Heart right ventricle (tissue), 16 donors: ENCODE results near the gene L3MBTL4. TPM values are rescaled to one million over a fixed set of nuclear protein-coding genes. Genes with fewer than 3 reads are reported as not detected.

Source experiments
- ATAC-seq, 8 donors: fragments of 200-7000 bp; cut with Tn5 transposase; one replicate each; pipeline ENCODE4 v1.9.1; 2020; ENCODE audit warnings: mild to moderate bottlenecking in 8 of 8, moderate library complexity in 8 of 8, moderate number of reproducible peaks in 1 of 8
- DNase-seq, 2 donors: peaks; one replicate each; pipeline ENCODE4 v3.0.0-alpha.2; 2020
- H3K27ac ChIP-seq, 10 donors: fragments of 200-600 bp; sonication (generic) in 2 of 10; one replicate each; pipeline versions ENCODE4 v1.5.0 to v1.8.0; 2020 to 2022; ENCODE audit warnings: mild to moderate bottlenecking in 3 of 10
- H3K27me3 ChIP-seq, 7 donors: fragments of 200-600 bp; one replicate each; pipeline ENCODE4 v1.8.0; 2021 to 2022; ENCODE audit warnings: mild to moderate bottlenecking in 2 of 7
- H3K36me3 ChIP-seq, 9 donors: fragments of 200-600 bp; sonication (generic) in 1 of 9; one replicate each; pipeline versions ENCODE4 v1.5.0 to v1.8.0; 2020 to 2022; ENCODE audit warnings: mild to moderate bottlenecking in 2 of 9
- H3K4me1 ChIP-seq, 9 donors: fragments of 200-600 bp; sonication (generic) in 1 of 9; one replicate each; pipeline versions ENCODE4 v1.5.0 to v1.8.0; 2020 to 2022; ENCODE audit warnings: mild to moderate bottlenecking in 4 of 9
- H3K4me3 ChIP-seq, 10 donors: fragments of 200-600 bp; sonication (generic) in 2 of 10; one replicate each; pipeline versions ENCODE4 v1.5.0 to v1.8.0; 2020 to 2022; ENCODE audit warnings: mild to moderate bottlenecking in 7 of 10, moderate library complexity in 2 of 10
- H3K9me3 ChIP-seq, 11 donors: fragments of 200-600 bp in 10 of 11; sonication (generic) in 2 of 11; one replicate each; pipeline versions ENCODE4 v1.5.0 to v1.8.0; 2013 to 2022; ENCODE audit warnings: mild to moderate bottlenecking in 2 of 11, control low read depth in 1 of 11, moderate library complexity in 1 of 11
- CTCF ChIP-seq, 9 donors: fragments of 200-600 bp; sonication (generic) in 2 of 9; IDR thresholded peaks; one replicate each; pipeline versions ENCODE4 v1.5.0 to v1.8.0; 2021 to 2022; ENCODE audit warnings: antibody characterized with exemption in 9 of 9, mild to moderate bottlenecking in 5 of 9, moderate library complexity in 1 of 9
- WGBS, 2 donors: extraction: QIAGEN DNeasy Blood & Tissue Kit; methylation state at CpG; one replicate each; pipeline ENCODE4 v1.1.7; 2013; ENCODE audit warnings: inconsistent platforms in 1 of 2; 5-methylcytosine and 5-hydroxymethylcytosine counted together
- intact Hi-C, 10 donors: fragments of 100-400 bp; cut with DNase I; formaldehyde crosslinking; loops; one replicate each; pipeline versions ENCODE4 v1.11.1 to v1.14.2; 2022
- polyA plus RNA-seq, 2 donors: library from polyadenylated mRNA; stranded (reverse); fragments of 200-250 nt; gene quantifications; one replicate each; pipeline ENCODE4 v1.2.3, GENCODE V29; 2013
- total RNA-seq, 10 donors: library from RNA; stranded (reverse); fragmentation: NEBNext Ultra II Directional in 3 of 10; extraction: Animal tissue kit (Norgen Biotek cat#: 25700) in 3 of 10; gene quantifications; one replicate each; pipeline versions ENCODE4 v1.2.1 to v1.2.4, GENCODE V29; 2021 to 2023
- donor health status: Arrhythmogenic right ventricular cardiomyopathy.
- donor health status: ischemic (EF 13 %, LVEDD 7.1; RV severe dilation, severe dysfunction).
- donor health status: healthy with polysubstance abuse.
- donor health status: DM: no; HTN: yes; CAD: no.
- donor health status: DM: no; HTN: no; CAD: no.
- donor health status: ischemic (EF 25% LVEDD 6.9; RV normal size, moderate dysfunction).
- donor health status: ischemic (EF 25% LVEDD 5.7; RV mildly dilated, moderate dysfunction).
- donor health status: healthy.
- donor health status: DM: yes; HTN: yes; CAD: no.
- donor health status: Ischemic cardiomyopathy.
- donor health status: ischemic (EF 35%, LVEDD 5.7; RV mildly dilated, moderate dysfunction).
- donor health status: nonischemic (EF 11% LVEDD 7.7; RV severe dilation, severe dysfunction).
- donor health status: DM: yes; HTN: yes; CAD: no.
- donor health status: PGD.
- donor health status: ischemic (EF 29% LVEDD 5.4; RV normal size, mild dysfunction).
- donor health status: nonischemic (EF 23%, LVEDD 6.1; RV moderate dilation, normal function).

L3MBTL4 gene
- total and polyA plus RNA-seq, 12 donors, result 0.54 to 3.2 (median 1.3) TPM

DNA sequence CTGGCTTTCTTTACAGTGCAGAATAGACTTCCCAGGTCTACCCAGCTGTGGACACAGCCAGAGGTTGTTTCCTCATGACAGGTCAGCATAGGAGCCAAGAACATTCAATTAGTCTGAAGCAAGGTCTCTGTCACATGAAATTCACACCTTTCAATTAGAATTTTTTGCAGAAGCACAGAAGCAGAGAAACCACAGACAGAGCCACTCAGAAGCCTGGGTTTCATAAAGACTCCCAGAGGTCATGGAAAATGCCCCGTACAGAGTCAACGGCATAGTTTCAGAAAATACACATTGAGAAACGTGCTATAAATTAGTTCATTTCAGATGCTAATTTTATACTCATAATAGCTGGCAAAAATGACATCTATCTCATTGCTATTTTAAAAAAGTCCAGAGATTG lies 432.4 kb downstream of the L3MBTL4 start:
- WGBS, 2 donors, result 72 to 75% methylated on average over 3 of the region's 3 CpGs
- TF ChIP-seq CTCF (IDR thresholded peaks at IDR 0.05), result no peak
- H3K4me1 ChIP-seq, result peaks cover 0 to 7% (median 0%) of the 10 kb centered on the region in 9 donors
- intact Hi-C loops, result loop anchor here in 2 of 10 donors (2.0 to 5.0 kb wide), 4 partner anchors 70 to 150 kb away; no protein-coding TSS in a partner anchor
- no peak for ATAC-seq
- DNase-seq, result no peak
- H3K36me3 ChIP-seq, result no peaks in the 10 kb centered on the region
- H3K4me3 ChIP-seq, result no peak overlapping the region
- no peaks in the 10 kb centered on the region for H3K9me3 ChIP-seq
- H3K27me3 ChIP-seq, result peaks cover 0 to 2% (median 0%) of the 10 kb centered on the region in 7 donors
- no peak overlapping the region for H3K27ac ChIP-seq

GRCh38 chr18:5980721-5981120 lies 434.0 kb downstream of the L3MBTL4 start:
- H3K27me3 ChIP-seq, result peaks cover 0 to 4% (median 0%) of the 10 kb centered on the region in 7 donors
- no peak overlapping the region for H3K27ac ChIP-seq
- TF ChIP-seq CTCF (IDR thresholded peaks at IDR 0.05), result no peak
- no peaks in the 10 kb centered on the region for H3K9me3 ChIP-seq
- H3K4me3 ChIP-seq, result no peak overlapping the region
- intact Hi-C loops, result loop anchor here in 1 of 10 donors (5.0 kb wide), 2 partner anchors 72 to 142 kb away; no protein-coding TSS in a partner anchor
- 95 to 96% methylated on average over 5 of the region's 5 CpGs for whole genome bisulfite sequencing, 2 donors
- DNase-seq (no peak), ATAC-seq (no peak)
- H3K36me3 ChIP-seq, result no peaks in the 10 kb centered on the region
- peaks cover 0 to 7% (median 0%) of the 10 kb centered on the region in 9 donors for H3K4me1 ChIP-seq

GRCh38 chr18:5979971-5980457 lies 434.7 kb downstream of the L3MBTL4 start:
- H3K4me1 ChIP-seq, result peaks cover 0 to 7% (median 0%) of the 10 kb centered on the region in 9 donors
- H3K4me3 ChIP-seq, result no peak overlapping the region
- no peak overlapping the region for H3K27ac ChIP-seq
- TF ChIP-seq CTCF (IDR thresholded peaks at IDR 0.05), result no peak
- WGBS, 2 donors, result 50 to 72% methylated on average over 9 of the region's 9 CpGs
- DNase-seq (peak; percentile 17 to 40), ATAC-seq (peak in 5 of 8 donors; percentile 55 to 94 (median 76))
- H3K9me3 ChIP-seq, result no peaks in the 10 kb centered on the region
- peaks cover 0 to 4% (median 0%) of the 10 kb centered on the region in 7 donors for H3K27me3 ChIP-seq
- intact Hi-C loops, result loop anchor here in 2 of 10 donors (5.0 to 10.0 kb wide), 3 partner anchors 72 to 145 kb away; no protein-coding TSS in a partner anchor
- no peaks in the 10 kb centered on the region for H3K36me3 ChIP-seq

- no peak for DNase-seq
- Histone ChIP-seq H3K9me3 (no peaks in the 10 kb centered on the region), H3K36me3 (no peaks in the 10 kb centered on the region), H3K4me3 (no peak overlapping the region), H3K27me3 (peaks cover 0 to 4% (median 0%) of the 10 kb centered on the region in 7 donors), H3K4me1 (peaks cover 0 to 7% (median 0%) of the 10 kb centered on the region in 9 donors), H3K27ac (no peak overlapping the region)
- intact Hi-C loops, result loop anchor here in 1 of 10 donors (10.0 kb wide), 1 partner anchor 145 kb away; no protein-coding TSS in a partner anchor
- TF ChIP-seq CTCF (IDR thresholded peaks at IDR 0.05), result no peak
- peak in 1 of 8 donors; percentile 31 for ATAC-seq
- WGBS, 2 donors, result 65 to 67% methylated on average over 3 of the region's 3 CpGs
Measured at GRCh38 chr18:5979176-5979888, 435.4 kb downstream of the L3MBTL4 start.
